SK-N-SH (cell line): ENCODE results near the gene SYNPO2L. TPM values are rescaled to one million over a fixed set of nuclear protein-coding genes. Genes with fewer than 3 reads are reported as not detected.

Experiments
- CTCF ChIA-PET: fragments of 300-600, 350-600 bp; formaldehyde crosslinking; extraction: SDS; loops from one replicate; lab custom pipeline; 2021; lab: Yijun Ruan, JAX
- POLR2A ChIA-PET: fragments of 350-600 bp; sonication (Branson Sonifier 250); formaldehyde crosslinking; extraction: SDS; loops from one replicate; lab custom pipeline; 2020; ENCODE audit warnings: antibody characterized with exemption, inconsistent platforms; lab: Yijun Ruan, JAX
- DNase-seq: peaks from one replicate; pipeline ENCODE4 v3.0.0; 2012
- H2AFZ ChIP-seq: fragments of 200-600 bp; sonication (generic); 2 replicates; pipeline ENCODE4 v1.8.1; 2016; ENCODE audit warnings: antibody characterized with exemption, mild to moderate bottlenecking, low read depth
- H3F3A ChIP-seq: fragments of 200-600 bp; sonication (generic); replicated peaks from 2 replicates; pipeline ENCODE3; 2016; ENCODE audit warnings: antibody characterized with exemption, mild to moderate bottlenecking; ENCODE audit not compliant: insufficient read depth
- H3K27ac ChIP-seq, 2 experiments: fragments of 200-500 bp in 1 of 2; fragments of 200-600 bp in 1 of 2; sonication (Bioruptor generic) in 1 of 2; sonication (generic), shearing (Covaris generic) in 1 of 2; 2 replicates each; pipeline versions ENCODE4 v1.5.1 to v1.6.1; 2014 to 2016; ENCODE audit warnings: low read depth in 2 of 2, inconsistent platforms in 1 of 2, low read length in 1 of 2, mild to moderate bottlenecking in 1 of 2, mixed read lengths in 1 of 2
- H3K27me3 ChIP-seq: fragments of 200-600 bp; sonication (generic), shearing (Covaris generic); 2 replicates; pipeline ENCODE4 v1.6.1; 2016; ENCODE audit warnings: mixed run types; ENCODE audit not compliant: insufficient read depth
- H3K36me3 ChIP-seq, 2 experiments: fragments of 200-500 bp in 1 of 2; fragments of 200-600 bp in 1 of 2; sonication (Bioruptor generic) in 1 of 2; sonication (generic) in 1 of 2; replicated peaks in 1 of 2; 2 replicates each; pipeline versions ENCODE3 to v1.5.1; 2014 to 2016; ENCODE audit warnings: low read length in 1 of 2, mild to moderate bottlenecking in 1 of 2; ENCODE audit not compliant: insufficient read depth in 2 of 2, control insufficient read depth in 1 of 2
- H3K4me1 ChIP-seq, 2 experiments: fragments of 200-500 bp in 1 of 2; fragments of 200-600 bp in 1 of 2; sonication (Bioruptor generic) in 1 of 2; sonication (generic), shearing (Covaris generic) in 1 of 2; 2 replicates each; pipeline versions ENCODE4 v1.5.1 to v1.6.1; 2014 to 2016; ENCODE audit warnings: low read depth in 1 of 2, low read length in 1 of 2, mixed run types in 1 of 2; ENCODE audit not compliant: insufficient read depth in 2 of 2, control insufficient read depth in 1 of 2
- H3K4me2 ChIP-seq: fragments of 200-600 bp; sonication (generic), shearing (Covaris generic); 2 replicates; pipeline ENCODE4 v1.6.1; 2017; ENCODE audit warnings: mixed run types
- H3K4me3 ChIP-seq, 2 experiments: fragments of 200-500 bp in 1 of 2; fragments of 200-600 bp in 1 of 2; sonication (Bioruptor generic) in 1 of 2; sonication (generic), shearing (Covaris generic) in 1 of 2; 2 replicates each; pipeline versions ENCODE4 v1.5.1 to v1.8.1; 2014 to 2016; ENCODE audit warnings: low read depth in 2 of 2, inconsistent platforms in 1 of 2, low read length in 1 of 2, mild to moderate bottlenecking in 1 of 2, mixed read lengths in 1 of 2, moderate library complexity in 1 of 2
- H3K79me2 ChIP-seq: fragments of 200-600 bp; sonication (generic); 2 replicates; pipeline ENCODE4 v1.8.1; 2017; ENCODE audit warnings: mild to moderate bottlenecking; ENCODE audit not compliant: insufficient read depth
- H3K9ac ChIP-seq: fragments of 200-600 bp; sonication (generic); 2 replicates; pipeline ENCODE4 v1.6.1; 2017; ENCODE audit warnings: mixed run types
- H3K9me2 ChIP-seq: fragments of 200-600 bp; sonication (generic); 2 replicates; pipeline ENCODE4 v1.6.1; 2017; ENCODE audit warnings: mixed run types
- H3K9me3 ChIP-seq: fragments of 200-600 bp; sonication (generic); 2 replicates; pipeline ENCODE4 v1.6.1; 2017; ENCODE audit warnings: mixed run types, mild to moderate bottlenecking, moderate library complexity
- H4K20me1 ChIP-seq: fragments of 200-600 bp; sonication (generic); 2 replicates; pipeline ENCODE4 v1.6.1; 2017; ENCODE audit warnings: mild to moderate bottlenecking, mixed run types; ENCODE audit not compliant: insufficient read depth
- EP300 ChIP-seq, 2 experiments: IDR thresholded peaks; 2 replicates each; pipeline versions ENCODE4 v1.4.0 to v1.6.1; 2012; ENCODE audit warnings: borderline replicate concordance in 1 of 2, low read depth in 1 of 2, low read length in 1 of 2
- EZH2phosphoT487 ChIP-seq: fragments of 200-600 bp; sonication (generic); IDR thresholded peaks from 2 replicates; pipeline ENCODE4 v1.6.1; 2017; ENCODE audit warnings: low read depth, mixed run types, mild to moderate bottlenecking, antibody characterized with exemption, moderate library complexity, borderline replicate concordance
- FOXM1 ChIP-seq: IDR thresholded peaks from 2 replicates; pipeline ENCODE4 v1.4.0; 2012; ENCODE audit warnings: low read depth, mild to moderate bottlenecking
- GABPA ChIP-seq: IDR thresholded peaks from 2 replicates; pipeline ENCODE4 v1.4.0; 2012; ENCODE audit warnings: low read depth, mild to moderate bottlenecking
- IRF3 ChIP-seq: fragments of 150-350 bp; IDR thresholded peaks from 2 replicates; pipeline ENCODE4 v1.6.1; 2016; ENCODE audit warnings: mild to moderate bottlenecking, low read depth, low read length
- MAX ChIP-seq: IDR thresholded peaks from 2 replicates; pipeline ENCODE4 v1.4.0; 2012; ENCODE audit warnings: low read depth
- MEF2A ChIP-seq: IDR thresholded peaks from 2 replicates; pipeline ENCODE4 v1.4.0; 2012; ENCODE audit warnings: low read depth, borderline replicate concordance
- MXI1 ChIP-seq: IDR thresholded peaks from 2 replicates; pipeline ENCODE4 v1.6.1; 2012; ENCODE audit warnings: mild to moderate bottlenecking, low read depth, low read length, improper control_type of control experiment
- NFIC ChIP-seq: IDR thresholded peaks from 2 replicates; pipeline ENCODE4 v1.4.0; 2012; ENCODE audit warnings: borderline replicate concordance
- NRF1 ChIP-seq: IDR thresholded peaks from 2 replicates; pipeline ENCODE4 v1.6.1; 2012; ENCODE audit warnings: low read depth, mild to moderate bottlenecking, low read length
- PBX3 ChIP-seq: IDR thresholded peaks from 2 replicates; pipeline ENCODE4; 2012
- POLR2AphosphoS5 ChIP-seq: IDR thresholded peaks from 2 replicates; pipeline ENCODE4 v1.6.1; 2012; ENCODE audit warnings: low read depth, low read length
- RAD21 ChIP-seq: IDR thresholded peaks from 2 replicates; pipeline ENCODE4 v1.6.1; 2012; ENCODE audit warnings: mild to moderate bottlenecking, low read length
- RCOR1 ChIP-seq: fragments of 150-350 bp; IDR thresholded peaks from 2 replicates; pipeline ENCODE4 v1.6.1; 2017; ENCODE audit warnings: antibody characterized with exemption, low read length
- REST ChIP-seq: IDR thresholded peaks from 2 replicates; pipeline ENCODE4 v1.6.1; 2012; ENCODE audit warnings: mild to moderate bottlenecking, low read depth, low read length, moderate library complexity
- RFX5 ChIP-seq: IDR thresholded peaks from 2 replicates; pipeline ENCODE4 v1.6.1; 2012; ENCODE audit warnings: mild to moderate bottlenecking, improper control_type of control experiment, low read length
- SIN3A ChIP-seq: IDR thresholded peaks from 2 replicates; pipeline ENCODE4 v1.6.1; 2012; ENCODE audit warnings: low read depth, mild to moderate bottlenecking, low read length, moderate library complexity, borderline replicate concordance
- SMC3 ChIP-seq: IDR thresholded peaks from 2 replicates; pipeline ENCODE4 v1.6.1; 2012; ENCODE audit warnings: low read depth, low read length, improper control_type of control experiment
- USF2 ChIP-seq: fragments of 150-350 bp; IDR thresholded peaks from 2 replicates; pipeline ENCODE4 v1.6.1; 2017; ENCODE audit warnings: antibody characterized with exemption, low read length, low read depth, borderline replicate concordance
- WGBS: methylation state at CpG from one replicate; pipeline ENCODE4 v1.1.6; 2017; ENCODE audit warnings: low lambda C conversion rate; 5-methylcytosine and 5-hydroxymethylcytosine counted together
- polyA plus RNA-seq, 3 experiments: library from polyadenylated mRNA; depleted of rRNA; stranded (reverse); fragments of >200 nt; gene quantifications; 2 replicates each; pipeline ENCODE4 v1.2.3, GENCODE V29; 2012

Gene SYNPO2L
- polyA plus RNA-seq, 1 of the 3 experiments (the other 2 are of a cell fraction) = 0.05 TPM

GRCh38 chr10:73655257-73655989, 406 bp downstream of the SYNPO2L start:
- H3K4me2 ChIP-seq = no peak overlapping the region
- no peaks in the 10 kb centered on the region for H4K20me1 ChIP-seq
- 0 out of 4 replicates have a peak, but pooled peaks cover 0 to 4% of the 10 kb centered on the region in 2 experiments for H3K4me1 ChIP-seq
- CTCF ChIA-PET = interaction anchor here (1.2 kb wide), 1 partner anchor 12 kb away, joined by 3 read pairs; no protein-coding TSS in a partner anchor
- no peaks in the 10 kb centered on the region for H3K27me3 ChIP-seq
- H3K79me2 ChIP-seq = no peaks in the 10 kb centered on the region
- no peak overlapping the region for H3K4me3 ChIP-seq
- DNase-seq = no peak
- TF ChIP-seq NFIC (no peak), MXI1 (no peak), FOXM1 (no peak), RAD21 (no peak), RFX5 (no peak), MEF2A (no peak), EP300 (IDR thresholded peaks at IDR 0.05; ENCODE audit: borderline replicate concordance in 1 of 2, low read depth in 1 of 2, low read length in 1 of 2) (no peak), EZH2phosphoT487 (no peak), NRF1 (no peak), PBX3 (no peak), IRF3 (no peak), POLR2AphosphoS5 (no peak)
- H3K9me2 ChIP-seq = no peaks in the 10 kb centered on the region
- no peak overlapping the region for H2AFZ ChIP-seq
- WGBS = 90% methylated on average over 12 of the region's 12 CpGs
- H3K36me3 ChIP-seq = no peaks in the 10 kb centered on the region
- no peak overlapping the region for H3K27ac ChIP-seq
- POLR2A ChIA-PET = no interaction called here
- no peaks in the 10 kb centered on the region for H3K9me3 ChIP-seq
- H3F3A ChIP-seq = no peaks in the 10 kb centered on the region
- no peak overlapping the region for H3K9ac ChIP-seq

- Histone ChIP-seq H3K27ac (no peak overlapping the region), H3K79me2 (no peaks in the 10 kb centered on the region), H3F3A (no peaks in the 10 kb centered on the region), H3K9ac (no peak overlapping the region), H3K9me2 (no peaks in the 10 kb centered on the region), H3K36me3 (no peaks in the 10 kb centered on the region), H3K4me1 (peaks cover 4% of the 10 kb centered on the region in 2 experiments; a peak in 1 of 4 replicates), H2AFZ (no peak overlapping the region), H3K27me3 (no peaks in the 10 kb centered on the region), H4K20me1 (no peaks in the 10 kb centered on the region), H3K4me2 (no peak overlapping the region), H3K9me3 (no peaks in the 10 kb centered on the region), H3K4me3 (no peak overlapping the region)
- CTCF ChIA-PET = interaction anchor here (1.0 kb wide), 1 partner anchor 9 kb away, joined by 3 read pairs; no protein-coding TSS in a partner anchor
- POLR2A ChIA-PET = no interaction called here
- no peak for DNase-seq
- 79% methylated on average over 3 of the region's 3 CpGs for WGBS
- TF ChIP-seq SIN3A (no peak), FOXM1 (no peak), SMC3 (no peak), GABPA (no peak), RCOR1 (no peak), USF2 (no peak), EP300 (IDR thresholded peaks at IDR 0.05; ENCODE audit: borderline replicate concordance in 1 of 2, low read depth in 1 of 2, low read length in 1 of 2) (no peak), REST (no peak), MAX (no peak)
Observed at GRCh38 chr10:73653701-73654100, 2.1 kb downstream of the SYNPO2L start.
